ENCODE results near the gene ZDHHC5.
"Not testable (repeated sequence)": the region's sequence is repeated elsewhere in the genome, so short reads cannot be mapped to it uniquely, and the experiment has no call there.

The ZDHHC5 gene

GRCh38 chr11:57675176-57675941 is 7.4 kb downstream of the ZDHHC5 start:
- DNase-seq = no peak

- DNase-seq = no peak
Measured at GRCh38 chr11:57679396-57679795, 11.5 kb downstream of the ZDHHC5 start.

- no peak for DNase-seq
Measured at GRCh38 chr11:57680552-57680874, 12.6 kb downstream of the ZDHHC5 start.

- no peak for DNase-seq
Measured at GRCh38 chr11:57681168-57681567, 13.3 kb downstream of the ZDHHC5 start.

DNA sequence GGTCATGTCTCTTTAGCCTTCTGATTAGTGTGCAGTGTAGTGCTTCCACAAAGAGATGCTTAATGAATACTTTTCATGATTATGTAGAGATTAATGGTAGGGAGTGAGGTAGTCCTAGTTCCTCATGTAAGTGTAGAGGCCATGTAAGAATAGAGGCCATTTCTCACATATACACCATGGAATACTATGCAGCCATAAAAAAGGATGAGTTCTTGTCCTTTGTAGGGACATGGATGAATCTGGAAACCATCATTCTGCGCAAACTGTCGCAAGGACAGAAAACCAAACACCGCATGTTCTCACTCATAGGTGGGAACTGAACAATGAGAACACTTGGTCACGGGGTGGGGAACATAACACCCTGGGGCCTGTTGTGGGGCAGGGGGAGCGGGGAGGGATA is 22.6 kb downstream of the ZDHHC5 start:
- DNase-seq = not testable (repeated sequence)

GRCh38 chr11:57698843-57699365 is 31.0 kb downstream of the ZDHHC5 start:
- DNase-seq = no peak

- DNase-seq = no peak
Measured at GRCh38 chr11:57699813-57700212, 31.9 kb downstream of the ZDHHC5 start.

DNA sequence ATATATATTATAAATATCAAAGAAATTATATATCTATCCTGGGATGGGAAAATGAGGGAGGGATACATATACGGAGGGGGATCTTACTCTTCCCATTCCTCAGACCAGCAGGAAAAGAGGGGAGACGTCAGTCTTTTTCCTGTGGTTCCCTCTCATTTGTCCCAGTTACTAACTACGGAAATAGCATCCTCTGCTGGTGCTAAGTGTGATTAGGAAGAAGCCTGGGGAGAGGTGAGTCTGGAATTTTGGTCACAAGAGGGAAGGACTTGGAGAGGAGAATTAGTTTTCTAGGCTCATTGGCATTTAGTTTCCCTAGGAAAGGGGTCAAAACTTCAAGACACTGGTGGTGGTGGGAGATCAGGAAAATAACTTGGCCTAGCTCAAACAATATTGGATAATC is 32.5 kb downstream of the ZDHHC5 start:
- no peak for DNase-seq

- DNase-seq = no peak
Measured at GRCh38 chr11:57703341-57703740, 35.4 kb downstream of the ZDHHC5 start.

DNA sequence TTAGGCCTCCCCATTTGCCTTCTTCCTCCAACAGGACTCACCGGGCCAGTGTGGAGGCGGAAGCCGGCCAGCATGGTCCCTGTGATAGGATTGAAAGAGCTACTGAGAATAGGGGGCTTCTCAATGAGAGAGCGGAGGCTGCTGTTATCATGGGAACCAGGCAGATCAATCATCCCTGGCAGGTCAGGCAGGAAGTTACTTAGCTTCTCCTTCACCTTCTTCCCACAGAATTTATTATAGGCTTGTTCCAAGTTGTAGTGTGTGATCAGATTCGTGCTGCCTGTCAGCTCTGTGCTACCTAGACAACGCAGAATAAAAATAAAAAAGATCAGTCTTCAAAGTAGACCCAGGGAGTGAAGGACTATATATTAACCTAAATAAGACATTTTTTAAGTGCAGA is 37.0 kb downstream of the ZDHHC5 start:
- no peak for DNase-seq

- DNase-seq = not testable (repeated sequence)
Measured at GRCh38 chr11:57705432-57705831, 37.5 kb downstream of the ZDHHC5 start.

GRCh38 chr11:57709802-57710367 is 42.0 kb downstream of the ZDHHC5 start:
- no peak for DNase-seq

GRCh38 chr11:57711414-57712255 is 43.7 kb downstream of the ZDHHC5 start, which contains the start of gene MED19:
Gene MED19, minus strand, starts transcription at chr11:57712215. Its CDS starts 36 bp downstream, at chr11:57712179.
- DNase-seq = peak; percentile 73 to 77

DNA sequence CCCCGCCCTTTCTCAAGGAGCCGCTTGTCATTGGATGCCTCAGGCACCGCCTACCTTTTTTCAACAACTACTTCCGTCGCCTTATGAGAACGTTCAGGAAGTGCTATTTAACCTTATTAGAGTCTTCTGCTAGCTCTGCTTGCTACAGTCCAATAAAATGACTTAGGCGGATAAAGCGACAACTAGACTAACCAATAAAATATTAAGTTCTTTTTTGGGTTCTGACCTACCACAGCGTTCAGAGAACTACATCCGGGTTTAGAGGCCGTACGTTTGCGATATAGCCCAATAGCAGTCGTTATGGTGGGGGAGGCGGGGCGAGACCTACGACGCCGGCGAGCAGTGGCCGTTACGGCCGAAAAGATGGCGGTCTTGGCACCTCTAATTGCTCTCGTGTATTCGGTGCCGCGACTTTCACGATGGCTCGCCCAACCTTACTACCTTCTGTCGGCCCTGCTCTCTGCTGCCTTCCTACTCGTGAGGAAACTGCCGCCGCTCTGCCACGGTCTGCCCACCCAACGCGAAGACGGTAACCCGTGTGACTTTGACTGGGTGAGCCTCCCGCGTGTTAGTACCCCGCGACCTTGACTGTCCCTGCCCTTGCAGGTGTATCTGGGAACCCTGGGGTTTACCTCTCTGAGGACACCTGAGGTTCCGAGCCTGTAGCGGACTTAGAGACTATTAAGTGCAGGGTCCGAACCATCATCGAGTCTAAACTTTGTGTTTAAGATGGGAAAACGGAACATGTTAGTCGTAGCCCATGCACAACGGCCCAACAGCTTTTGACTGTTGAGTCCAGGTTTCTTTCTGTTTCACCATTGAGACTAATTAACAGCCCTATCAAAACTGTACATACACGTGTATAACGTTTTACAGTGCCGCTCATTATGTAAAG is 44.6 kb downstream of the ZDHHC5 start, which contains the start of gene TMX2:
TMX2 (plus strand) TSS at position 338 of the 895 bp plus-strand sequence; CDS start at position 364, 26 bp downstream.
- DNase-seq = peak; percentile 88 to 93

DNA sequence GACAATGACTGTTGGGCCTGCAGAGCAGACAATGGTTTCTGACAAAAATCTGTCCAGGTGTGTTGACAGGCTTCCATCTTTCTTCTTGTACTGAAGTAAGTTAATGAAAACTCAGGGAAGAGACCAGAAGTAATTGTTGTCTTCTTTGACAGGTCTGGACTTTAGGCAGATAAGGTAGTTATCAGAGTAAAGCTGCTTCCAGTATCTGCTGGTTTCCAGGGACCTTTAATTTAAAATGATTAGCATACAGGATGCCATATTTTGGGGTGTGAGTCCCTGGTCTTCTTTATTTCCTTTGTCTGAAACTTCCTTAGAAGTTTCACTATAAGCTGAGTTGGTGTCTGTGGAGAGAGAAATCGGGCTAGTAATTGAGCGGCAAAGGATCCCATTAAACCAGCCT is 45.9 kb downstream of the ZDHHC5 start:
- DNase-seq = no peak

- DNase-seq = not testable (repeated sequence)
Measured at GRCh38 chr11:57716726-57717125, 48.8 kb downstream of the ZDHHC5 start.

GRCh38 chr11:57727185-57727584 is 59.3 kb downstream of the ZDHHC5 start:
- no peak for DNase-seq

GRCh38 chr11:57728829-57729228 is 60.9 kb downstream of the ZDHHC5 start:
- DNase-seq = no peak

DNA sequence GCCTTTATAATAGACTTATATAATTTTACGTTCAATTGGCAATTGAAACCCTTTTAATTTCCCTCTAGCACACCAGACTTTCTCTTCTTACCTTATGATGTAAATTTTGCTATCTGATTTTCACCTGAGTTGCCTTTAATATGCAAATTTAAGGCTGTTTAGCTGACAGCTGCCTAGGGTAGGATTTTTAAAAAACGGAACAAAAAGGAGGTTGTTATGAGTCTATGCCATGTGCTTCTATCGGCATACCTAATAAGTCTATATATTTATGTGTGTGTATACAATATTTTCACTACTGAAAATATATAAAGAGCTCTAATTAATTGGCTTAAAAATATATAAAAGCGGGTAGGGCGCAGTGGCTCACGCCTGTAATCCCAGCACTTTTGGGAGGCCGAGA is 61.6 kb downstream of the ZDHHC5 start:
- DNase-seq = no peak

- DNase-seq = no peak
Measured at GRCh38 chr11:57732661-57733060, 64.7 kb downstream of the ZDHHC5 start.

GRCh38 chr11:57735619-57736298 is 67.8 kb downstream of the ZDHHC5 start:
- no peak for DNase-seq

Measured in activated CD4-positive, alpha-beta T cell treated with anti-CD3 and anti-CD28 coated beads, Interleukin-2, amount 50 U/mL, for 48 hours (primary cell).